ENCODE measurements around the gene WDR27.
"Not testable (repeated sequence)": the region's sequence is repeated elsewhere in the genome, so short reads cannot be mapped to it uniquely, and the experiment has no call there.

WDR27 gene

GRCh38 chr6:169707772-169708171, 5.9 kb upstream of the WDR27 start:
- DNase-seq: no peak

- DNase-seq: no peak
Observed at GRCh38 chr6:169702840-169703246, 1.0 kb upstream of the WDR27 start.

GRCh38 chr6:169701311-169701953, 397 bp downstream of the WDR27 start:
- DNase-seq: peak; percentile 22

GRCh38 chr6:169700296-169700695, 1.5 kb downstream of the WDR27 start:
- no peak for DNase-seq

- not testable (repeated sequence) for DNase-seq
Observed at GRCh38 chr6:169697115-169697514, 4.7 kb downstream of the WDR27 start.

GRCh38 chr6:169695131-169695530, 6.7 kb downstream of the WDR27 start:
- DNase-seq: no peak

GRCh38 chr6:169692516-169692915, 9.3 kb downstream of the WDR27 start:
- DNase-seq: no peak

- DNase-seq: no peak
Observed at GRCh38 chr6:169691260-169691659, 10.6 kb downstream of the WDR27 start.

GRCh38 chr6:169689287-169689686, 12.5 kb downstream of the WDR27 start:
- DNase-seq: no peak

- DNase-seq: no peak
Observed at GRCh38 chr6:169685860-169686259, 16.0 kb downstream of the WDR27 start.

- no peak for DNase-seq
Observed at GRCh38 chr6:169684056-169684455, 17.8 kb downstream of the WDR27 start.

- no peak for DNase-seq
Observed at GRCh38 chr6:169678342-169678741, 23.5 kb downstream of the WDR27 start.

- no peak for DNase-seq
Observed at GRCh38 chr6:169677096-169677495, 24.7 kb downstream of the WDR27 start.

GRCh38 chr6:169675011-169675410, 26.8 kb downstream of the WDR27 start:
- no peak for DNase-seq

GRCh38 chr6:169671563-169671962, 30.3 kb downstream of the WDR27 start:
- DNase-seq: no peak

- no peak for DNase-seq
Observed at GRCh38 chr6:169669889-169670288, 31.9 kb downstream of the WDR27 start.

- peak; percentile 72 for DNase-seq
Observed at GRCh38 chr6:169669147-169669546, 32.7 kb downstream of the WDR27 start.

GRCh38 chr6:169668203-169668847, 33.5 kb downstream of the WDR27 start:
- no peak for DNase-seq

GRCh38 chr6:169667716-169668115, 34.1 kb downstream of the WDR27 start:
- no peak for DNase-seq

- peak; percentile 70 for DNase-seq
Observed at GRCh38 chr6:169666441-169666840, 35.4 kb downstream of the WDR27 start.

GRCh38 chr6:169665289-169665688, 36.5 kb downstream of the WDR27 start:
- DNase-seq: peak; percentile 87

GRCh38 chr6:169664227-169664626, 37.6 kb downstream of the WDR27 start:
- DNase-seq: no peak

- DNase-seq: peak; percentile 73
Observed at GRCh38 chr6:169663468-169663867, 38.4 kb downstream of the WDR27 start.

- no peak for DNase-seq
Observed at GRCh38 chr6:169661391-169661756, 40.5 kb downstream of the WDR27 start.
